Neural crest cell (in vitro differentiated cells): ENCODE measurements around the gene ASB13. TPM values are rescaled to one million over a fixed set of nuclear protein-coding genes. Genes with fewer than 3 reads are reported as not detected.

Experiments used
- DNase-seq: peaks from one replicate; pipeline ENCODE4 v3.0.0; 2021; ENCODE audit warnings: low read depth, mixed read lengths, low spot score
- H3K27ac Mint-ChIP-seq: one replicate; pipeline ENCODE4 v1.8.0; 2021; ENCODE audit warnings: mild to moderate bottlenecking, mixed read lengths; ENCODE audit not compliant: unreplicated experiment
- H3K27me3 Mint-ChIP-seq: 2 replicates; pipeline ENCODE4 v1.8.0; 2021; ENCODE audit warnings: low read depth, mild to moderate bottlenecking, mixed read lengths
- H3K36me3 Mint-ChIP-seq: 2 replicates; pipeline ENCODE4 v1.8.0; 2021; ENCODE audit warnings: low read depth, mild to moderate bottlenecking, mixed read lengths
- H3K4me1 Mint-ChIP-seq: 2 replicates; pipeline ENCODE4 v1.8.0; 2021; ENCODE audit warnings: mixed read lengths
- H3K4me3 Mint-ChIP-seq: one replicate; pipeline ENCODE4 v1.8.0; 2021; ENCODE audit warnings: mild to moderate bottlenecking, mixed read lengths
- H3K9me3 Mint-ChIP-seq: 2 replicates; pipeline ENCODE4 v1.8.0; 2021; ENCODE audit warnings: mixed read lengths
- CTCF ChIP-seq: fragments of 200-600 bp; sonication (generic); conservative IDR thresholded peaks from 2 replicates; pipeline ENCODE4 v1.5.0; 2021; ENCODE audit warnings: antibody characterized with exemption, mild to moderate bottlenecking
- total RNA-seq: library from RNA; stranded (reverse); gene quantifications from 2 replicates; pipeline ENCODE4 v1.2.1, GENCODE V29; 2021

Gene ASB13
- total RNA-seq, 1 donor from 2014 or later = 40.8 TPM

- Mint-ChIP-seq H3K4me1 (peaks cover 20% of the 10 kb centered on the region), H3K9me3 (no peaks in the 10 kb centered on the region), H3K27ac (no peak overlapping the region), H3K27me3 (no peaks in the 10 kb centered on the region), H3K4me3 (no peak overlapping the region), H3K36me3 (no peaks in the 10 kb centered on the region)
- no peak for TF ChIP-seq CTCF
- DNase-seq = no peak
These were observed 48.9 kb downstream of the ASB13 start for GRCh38 chr10:5617521-5617920.

- DNase-seq = no peak
- Mint-ChIP-seq H3K9me3 (no peaks in the 10 kb centered on the region), H3K27ac (no peak overlapping the region), H3K4me1 (peaks cover 20% of the 10 kb centered on the region), H3K27me3 (no peaks in the 10 kb centered on the region), H3K36me3 (no peaks in the 10 kb centered on the region), H3K4me3 (no peak overlapping the region)
- no peak for TF ChIP-seq CTCF
These were observed 49.6 kb downstream of the ASB13 start for GRCh38 chr10:5616836-5617235.

- no peak for TF ChIP-seq CTCF
- Mint-ChIP-seq H3K36me3 (no peaks in the 10 kb centered on the region), H3K9me3 (no peaks in the 10 kb centered on the region), H3K4me1 (peaks cover 20% of the 10 kb centered on the region), H3K27ac (no peak overlapping the region), H3K4me3 (no peak overlapping the region), H3K27me3 (no peaks in the 10 kb centered on the region)
- DNase-seq = no peak
These were observed 50.3 kb downstream of the ASB13 start for GRCh38 chr10:5616046-5616445.

- TF ChIP-seq CTCF = no peak
- H3K27me3 Mint-ChIP-seq = no peaks in the 10 kb centered on the region
- no peaks in the 10 kb centered on the region for H3K36me3 Mint-ChIP-seq
- H3K4me3 Mint-ChIP-seq = no peak overlapping the region
- no peak for DNase-seq
- no peak overlapping the region for H3K27ac Mint-ChIP-seq
- peaks cover 20% of the 10 kb centered on the region for H3K4me1 Mint-ChIP-seq
- H3K9me3 Mint-ChIP-seq = no peaks in the 10 kb centered on the region
These were observed 51.1 kb downstream of the ASB13 start for GRCh38 chr10:5615316-5615715.

- no peak overlapping the region for H3K4me3 Mint-ChIP-seq
- H3K27me3 Mint-ChIP-seq = no peaks in the 10 kb centered on the region
- no peaks in the 10 kb centered on the region for H3K9me3 Mint-ChIP-seq
- no peak for DNase-seq
- no peak overlapping the region for H3K27ac Mint-ChIP-seq
- H3K4me1 Mint-ChIP-seq = peaks cover 14% of the 10 kb centered on the region
- H3K36me3 Mint-ChIP-seq = no peaks in the 10 kb centered on the region
- no peak for TF ChIP-seq CTCF
These were observed 52.2 kb downstream of the ASB13 start for GRCh38 chr10:5614155-5614721.
